ENCODE data around the gene KCTD17.

Gene KCTD17

DNA sequence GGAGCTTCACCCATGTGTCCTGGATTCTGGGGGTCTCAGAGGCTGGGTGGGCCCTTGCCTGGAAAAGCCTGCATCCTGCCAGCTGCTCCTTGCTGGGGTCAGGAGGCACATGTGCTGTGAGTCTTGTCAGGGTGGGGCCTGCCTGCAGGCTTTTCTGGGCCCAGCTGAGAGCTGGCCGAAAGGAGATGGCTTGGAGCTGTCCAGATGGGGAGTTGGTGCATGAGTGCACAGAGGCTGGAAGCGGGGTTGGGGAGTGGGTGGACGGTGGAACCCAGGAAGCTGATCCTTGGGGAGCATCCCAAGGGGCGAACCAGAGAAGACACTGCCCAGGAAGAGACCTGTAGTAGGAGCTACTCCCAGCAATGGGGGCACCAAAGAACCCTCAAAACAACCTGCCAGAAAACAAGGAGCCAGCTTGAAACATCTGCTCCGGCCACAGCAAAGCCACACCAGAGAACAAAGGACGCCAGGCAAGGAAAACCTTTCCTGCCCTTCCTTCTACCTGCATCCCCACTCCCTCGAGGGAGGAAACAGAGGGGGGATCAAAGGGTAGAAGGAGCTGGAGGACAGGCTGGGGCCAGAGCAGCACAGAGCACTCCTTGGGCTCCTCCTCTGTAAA, 8.2 kb upstream of the KCTD17 start:
- DNase-seq (ENCODE audit: low read depth, low spot score), result no peak

DNA sequence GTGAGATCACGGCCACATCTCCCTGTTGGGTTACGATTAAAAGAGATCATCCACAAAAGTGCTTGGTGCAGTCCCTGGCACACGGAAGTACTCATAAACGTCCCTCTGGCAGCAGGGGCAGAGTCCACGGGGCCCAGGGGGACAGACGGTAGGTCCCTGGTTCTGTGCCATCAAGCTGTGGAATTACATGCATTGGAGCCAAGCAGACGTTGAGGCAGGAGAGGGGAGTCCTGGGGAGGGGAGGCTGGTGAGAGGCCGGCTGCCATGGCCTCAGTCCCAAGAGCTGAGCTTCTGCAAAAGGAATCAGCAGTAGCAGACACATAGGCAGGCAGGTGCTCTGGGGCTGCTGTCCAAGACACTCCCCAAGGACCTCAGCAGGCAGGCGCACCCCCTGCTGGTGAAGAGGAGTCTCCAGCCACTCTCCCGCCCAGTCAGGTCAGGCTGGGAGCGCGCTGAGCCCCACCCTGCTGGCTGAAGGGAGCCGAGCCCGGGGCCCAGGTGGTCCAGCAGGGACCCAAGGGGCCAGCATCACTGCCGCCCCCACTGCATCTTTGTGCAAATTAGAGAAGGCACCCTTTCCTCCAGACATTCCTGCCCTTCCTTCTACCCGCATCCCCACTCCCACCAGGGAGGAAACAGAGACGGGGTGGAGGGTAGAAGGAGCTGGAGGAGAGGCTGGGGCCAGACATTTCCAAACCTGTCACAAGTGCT, 7.6 kb upstream of the KCTD17 start:
- DNase-seq (ENCODE audit: low read depth, low spot score), result no peak

DNA sequence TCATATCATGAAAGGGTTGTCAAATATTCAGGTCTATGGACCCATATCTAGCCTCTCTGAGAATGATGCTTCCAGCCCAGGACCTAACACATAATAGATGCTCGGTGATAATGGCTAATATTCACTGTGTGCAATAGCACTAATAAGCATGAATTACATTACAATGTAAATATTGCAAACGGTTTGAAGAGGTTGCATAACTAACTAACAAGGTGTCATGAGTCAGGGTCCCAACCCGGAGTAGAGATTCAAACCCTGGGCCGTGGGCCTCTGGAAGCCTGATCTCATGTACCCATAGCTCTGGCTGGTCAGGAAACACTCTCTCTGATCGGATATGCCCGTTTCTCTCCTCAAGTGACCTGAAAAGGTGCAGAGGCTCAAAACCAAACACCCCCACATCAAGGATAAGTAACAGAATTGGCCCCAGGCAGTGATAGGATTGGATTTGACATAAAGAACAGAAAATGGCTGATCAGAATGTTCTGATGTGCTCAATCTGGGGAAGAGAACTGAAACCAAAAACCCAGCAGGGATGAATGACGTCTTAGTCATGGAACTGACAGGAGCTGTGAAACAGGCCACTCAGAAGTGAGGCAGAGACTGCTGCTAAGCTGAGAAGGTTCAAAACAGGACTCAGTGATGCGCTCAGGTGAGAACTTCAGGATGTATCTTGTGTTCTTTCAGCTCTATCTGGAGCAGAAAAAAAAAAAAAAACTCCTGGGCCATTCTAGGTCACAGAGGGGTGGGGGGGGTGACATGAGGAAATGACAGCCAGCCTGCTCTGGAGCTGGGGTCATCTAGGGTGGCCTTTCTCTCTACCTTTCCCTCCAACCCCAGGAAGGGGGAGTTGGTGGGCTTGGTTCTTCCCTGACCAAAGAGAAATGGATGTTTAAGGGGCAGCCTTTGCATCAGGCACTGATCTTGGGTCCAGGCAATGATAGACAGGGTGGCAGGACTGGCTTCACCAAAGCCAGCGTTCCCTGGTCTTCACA, 6.6 kb upstream of the KCTD17 start:
- DNase-seq (ENCODE audit: low read depth, low spot score), result no peak

DNA sequence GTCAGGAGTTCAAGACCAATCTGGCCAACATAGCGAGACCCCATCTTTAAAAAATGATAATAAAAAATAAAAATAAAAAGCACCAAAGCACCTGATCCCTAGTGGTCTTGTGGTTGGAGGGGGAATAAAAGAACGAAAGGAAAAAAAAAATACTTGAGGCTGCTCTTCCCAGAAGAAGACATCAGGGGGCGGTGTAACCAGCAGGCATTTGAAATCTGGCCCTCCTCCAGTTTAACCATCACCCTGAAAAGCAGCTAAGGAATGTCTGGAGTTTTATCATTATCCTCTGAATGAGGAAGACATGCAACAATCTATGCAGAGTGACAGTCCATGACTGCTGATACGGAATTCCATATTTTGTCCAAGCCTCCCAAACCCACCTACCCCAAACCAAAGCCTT, 5.6 kb upstream of the KCTD17 start:
- no peak for DNase-seq (ENCODE audit: low read depth, low spot score)

- DNase-seq (ENCODE audit: low read depth, low spot score), result no peak
Measured at GRCh38 chr22:37046589-37046988, 5.0 kb upstream of the KCTD17 start.

GRCh38 chr22:37047006-37047405, 4.5 kb upstream of the KCTD17 start:
- no peak for DNase-seq (ENCODE audit: low read depth, low spot score)

- no peak for DNase-seq (ENCODE audit: low read depth, low spot score)
Measured at GRCh38 chr22:37048133-37048532, 3.4 kb upstream of the KCTD17 start.

DNA sequence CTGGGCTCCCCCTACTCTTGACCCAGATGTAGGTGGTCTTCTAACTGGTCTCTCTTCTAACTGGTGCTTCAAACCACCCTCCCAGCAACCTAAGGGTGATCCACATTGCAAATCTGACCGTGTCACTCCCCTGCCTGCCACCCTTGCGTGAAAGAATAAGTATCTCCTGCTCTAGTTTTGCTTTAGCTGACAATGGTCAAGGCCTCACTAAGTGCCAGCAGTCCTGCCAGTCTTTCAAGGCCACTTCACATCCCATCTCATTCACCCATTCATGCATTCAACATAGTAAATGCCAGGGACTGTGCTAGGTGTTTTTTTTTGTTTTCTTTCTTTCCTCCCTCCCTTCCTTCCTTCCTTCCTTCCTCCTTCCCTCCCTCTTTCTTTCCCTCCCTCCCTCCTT, 2.3 kb upstream of the KCTD17 start:
- DNase-seq (ENCODE audit: low read depth, low spot score), result no peak

- no peak for DNase-seq (ENCODE audit: low read depth, low spot score)
Measured at GRCh38 chr22:37050913-37051312, 629 bp upstream of the KCTD17 start.

DNA sequence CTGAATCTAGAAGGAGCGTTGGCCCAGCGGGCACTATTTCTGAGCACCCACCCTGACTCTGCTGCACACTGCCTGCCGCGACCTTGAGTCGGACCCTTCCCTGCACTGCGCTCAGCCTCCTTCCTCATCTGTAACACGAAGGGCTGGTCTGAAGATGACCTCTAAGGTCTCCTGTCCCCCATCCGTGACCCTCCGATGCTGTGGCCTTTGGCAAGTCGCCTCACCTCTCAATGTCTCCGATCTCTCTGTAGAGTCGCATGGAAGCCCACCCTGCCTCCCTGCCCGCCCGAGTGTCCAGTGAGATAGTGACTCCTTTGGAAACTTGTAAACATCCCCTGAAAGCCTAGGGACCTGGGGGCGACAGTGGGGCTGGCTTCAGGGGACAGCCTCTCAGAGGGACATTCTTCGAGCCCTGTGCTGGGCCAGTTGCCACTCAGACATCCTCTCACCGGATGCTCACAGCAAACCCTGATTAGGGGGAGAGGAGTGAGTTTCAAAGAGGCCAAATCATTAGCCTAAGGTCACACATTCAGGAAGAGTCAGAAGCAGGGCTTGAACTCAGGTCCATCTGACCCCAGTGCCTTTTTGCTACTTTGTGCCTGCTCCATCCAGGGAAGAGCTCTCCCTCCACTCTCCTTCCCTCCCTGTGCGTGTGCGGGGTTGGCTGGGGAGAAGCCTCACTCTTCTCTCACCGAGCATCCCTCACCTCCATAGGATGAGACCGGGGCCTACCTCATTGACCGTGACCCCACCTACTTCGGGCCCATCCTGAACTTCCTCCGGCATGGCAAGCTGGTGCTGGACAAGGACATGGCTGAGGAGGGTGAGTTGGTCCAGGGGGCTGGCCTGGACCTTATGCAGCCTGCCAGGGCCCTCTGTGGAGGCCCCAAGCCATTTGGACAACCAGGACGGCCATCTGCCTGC, 1.1 kb downstream of the KCTD17 start:
- DNase-seq (ENCODE audit: low read depth, low spot score), result no peak

GRCh38 chr22:37053310-37054055, 1.9 kb downstream of the KCTD17 start:
- no peak for DNase-seq (ENCODE audit: low read depth, low spot score)

GRCh38 chr22:37054056-37054395, 2.5 kb downstream of the KCTD17 start:
- DNase-seq (ENCODE audit: low read depth, low spot score), result no peak

GRCh38 chr22:37054600-37055365, 3.2 kb downstream of the KCTD17 start:
- DNase-seq (ENCODE audit: low read depth, low spot score), result no peak

DNA sequence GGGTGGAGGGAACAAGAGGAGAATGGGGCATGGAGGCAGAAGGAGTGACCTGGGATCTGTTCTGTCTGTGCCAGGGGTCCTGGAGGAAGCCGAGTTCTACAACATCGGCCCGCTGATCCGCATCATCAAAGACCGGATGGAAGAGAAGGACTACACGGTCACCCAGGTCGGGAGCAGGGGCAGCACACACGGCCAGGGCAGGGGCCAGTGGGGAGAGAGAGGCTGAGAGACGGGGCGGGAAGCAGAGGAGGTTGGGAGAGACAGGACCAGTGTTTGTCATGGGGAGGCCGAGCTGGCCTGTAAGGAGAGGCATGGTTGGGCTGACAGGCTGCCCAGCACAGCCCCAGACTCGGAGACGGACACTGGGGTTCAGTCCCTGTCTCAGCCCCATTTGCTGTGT, 4.7 kb downstream of the KCTD17 start:
- DNase-seq (ENCODE audit: low read depth, low spot score), result no peak

DNA sequence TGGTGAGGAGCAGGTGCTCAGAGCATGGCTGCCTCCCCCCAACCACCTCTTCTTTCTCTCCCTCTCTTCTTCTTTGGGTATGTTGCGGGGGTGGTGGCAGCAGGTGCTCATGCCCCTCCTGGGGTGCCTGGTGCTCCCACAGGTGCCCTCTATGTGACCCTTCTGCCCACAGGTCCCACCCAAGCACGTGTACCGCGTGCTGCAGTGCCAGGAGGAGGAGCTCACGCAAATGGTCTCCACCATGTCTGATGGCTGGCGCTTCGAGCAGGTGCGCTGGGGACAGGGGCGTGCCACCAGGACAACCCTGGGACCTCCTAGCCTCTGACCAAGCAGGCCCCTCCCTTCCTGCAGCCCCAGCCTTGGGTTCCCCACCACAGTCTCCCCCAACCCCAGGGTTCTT, 5.7 kb downstream of the KCTD17 start:
- DNase-seq (ENCODE audit: low read depth, low spot score), result no peak

GRCh38 chr22:37057796-37058510, 6.4 kb downstream of the KCTD17 start:
- no peak for DNase-seq (ENCODE audit: low read depth, low spot score)

DNA sequence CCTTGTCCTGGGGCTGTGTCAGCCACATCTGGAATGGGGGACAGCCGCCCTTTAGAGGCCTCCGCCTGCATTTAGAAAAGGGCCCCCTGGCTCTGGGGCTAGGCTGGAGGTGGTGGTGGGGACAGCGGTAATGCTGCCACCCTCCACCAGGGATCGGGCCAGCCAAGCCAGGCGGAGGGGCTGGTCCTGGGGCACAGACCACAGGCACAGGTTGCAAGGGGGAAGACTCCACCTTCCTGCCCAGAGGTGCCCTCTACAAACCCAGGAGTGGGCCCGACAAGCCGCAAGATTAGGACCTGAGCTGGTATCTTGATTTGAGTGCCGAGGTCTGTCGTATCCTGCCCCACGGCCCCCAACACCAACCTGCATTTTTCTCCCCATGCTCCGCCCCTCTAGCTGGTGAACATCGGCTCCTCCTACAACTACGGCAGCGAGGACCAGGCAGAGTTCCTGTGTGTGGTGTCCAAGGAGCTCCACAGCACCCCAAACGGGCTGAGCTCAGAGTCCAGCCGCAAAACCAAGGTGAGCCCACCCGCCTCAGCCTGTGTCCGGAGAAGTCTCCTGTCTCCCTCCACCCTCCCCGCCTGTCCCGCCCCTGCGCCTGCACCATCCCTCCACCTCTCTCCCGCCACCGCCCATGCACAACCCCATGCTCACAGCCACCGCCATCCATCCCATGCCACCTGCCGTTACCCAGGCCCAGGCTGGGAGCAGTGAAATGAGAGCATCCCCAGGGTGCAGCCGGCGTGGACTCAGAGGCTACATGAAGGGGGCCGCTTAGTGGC, 7.6 kb downstream of the KCTD17 start:
- DNase-seq (ENCODE audit: low read depth, low spot score), result no peak

DNA sequence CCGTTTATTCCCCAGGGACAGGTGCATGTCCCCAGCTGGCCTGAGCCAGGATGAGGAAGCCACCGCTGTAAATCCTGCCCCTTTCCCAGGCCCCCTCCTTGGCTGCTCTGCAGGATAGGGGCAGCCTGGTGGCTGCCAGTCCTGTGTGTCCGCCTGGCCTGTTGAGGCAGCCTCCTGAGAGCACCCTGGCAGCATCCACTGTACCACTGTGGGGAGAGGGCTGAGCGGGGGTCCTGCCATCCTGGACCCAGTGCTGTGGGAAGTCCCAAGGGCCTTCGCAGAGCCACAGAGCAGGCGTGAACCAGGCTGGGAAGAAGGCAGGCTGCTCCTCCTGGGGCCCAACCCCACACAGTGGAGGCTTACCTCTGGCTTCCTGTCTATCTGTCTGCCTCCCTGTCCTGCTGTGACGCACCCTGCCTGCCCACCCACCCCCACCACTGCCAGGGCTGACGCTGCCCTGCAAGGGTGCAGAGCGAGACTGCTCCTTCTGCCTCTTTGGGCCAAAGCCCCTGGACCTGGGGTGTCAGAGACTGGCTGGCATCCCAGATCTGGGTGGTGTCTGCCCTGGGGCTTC, 8.4 kb downstream of the KCTD17 start:
- DNase-seq (ENCODE audit: low read depth, low spot score), result no peak

All from brain pericyte (primary cell).